Smooth muscle cell (in vitro differentiated cells): ENCODE results near the gene PTPRN2. TPM values are rescaled to one million over a fixed set of nuclear protein-coding genes. Genes with fewer than 3 reads are reported as not detected.
"Not testable (repeated sequence)": the region's sequence is repeated elsewhere in the genome, so short reads cannot be mapped to it uniquely, and the experiment has no call there.

ENCODE experiments used
- DNase-seq: peaks from one replicate; lab custom pipeline; 2025; ENCODE audit not compliant: unreplicated experiment; lab: John Stamatoyannopoulos, UW
- H2AFZ ChIP-seq: fragments of 200-600 bp; sonication (generic); 2 replicates; pipeline ENCODE4 v1.6.0; 2016; ENCODE audit warnings: antibody characterized with exemption, low read depth, mild to moderate bottlenecking
- H3F3A ChIP-seq: fragments of 200-600 bp; sonication (generic); 2 replicates; pipeline ENCODE4 v1.6.0; 2017; ENCODE audit warnings: antibody characterized with exemption, low read depth
- H3K27ac ChIP-seq: fragments of 200-600 bp; sonication (generic); 2 replicates; pipeline ENCODE4 v1.5.1; 2016; ENCODE audit warnings: low read depth, mild to moderate bottlenecking
- H3K27me3 ChIP-seq: fragments of 200-600 bp; sonication (generic); 2 replicates; pipeline ENCODE4 v1.6.1; 2016; ENCODE audit warnings: low read depth, mild to moderate bottlenecking
- H3K36me3 ChIP-seq: fragments of 200-600 bp; sonication (generic); 2 replicates; pipeline ENCODE4 v1.5.1; 2016; ENCODE audit warnings: low read depth
- H3K4me1 ChIP-seq: fragments of 200-600 bp; sonication (generic); 2 replicates; pipeline ENCODE4 v1.5.1; 2016; ENCODE audit warnings: low read depth
- H3K4me2 ChIP-seq: fragments of 200-600 bp; sonication (generic); 2 replicates; pipeline ENCODE4 v1.6.0; 2016; ENCODE audit warnings: mild to moderate bottlenecking
- H3K4me3 ChIP-seq: fragments of 200-600 bp; sonication (generic); 2 replicates; pipeline ENCODE4 v1.5.1; 2016; ENCODE audit warnings: mild to moderate bottlenecking
- H3K79me2 ChIP-seq: fragments of 200-600 bp; sonication (generic); 2 replicates; pipeline ENCODE4 v1.6.0; 2016; ENCODE audit warnings: low read depth, mild to moderate bottlenecking
- H3K9ac ChIP-seq: fragments of 200-600 bp; sonication (generic); 2 replicates; pipeline ENCODE4 v1.6.0; 2016; ENCODE audit warnings: low read depth
- H3K9me3 ChIP-seq: fragments of 200-600 bp; sonication (generic); replicated peaks from 2 replicates; pipeline ENCODE4 v1.5.1; 2016; ENCODE audit warnings: low read depth
- H4K20me1 ChIP-seq: fragments of 200-600 bp; sonication (generic); 2 replicates; pipeline ENCODE4 v1.6.0; 2016; ENCODE audit warnings: low read depth
- CTCF ChIP-seq: fragments of 200-600 bp; sonication (generic); IDR thresholded peaks from 2 replicates; pipeline ENCODE4 v1.5.1; 2017; ENCODE audit warnings: borderline replicate concordance, mild to moderate bottlenecking, antibody characterized with exemption; ENCODE audit not compliant: insufficient read depth, poor library complexity, severe bottlenecking
- WGBS: methylation state at CpG from one replicate; pipeline ENCODE4 v1.1.7; 2016; ENCODE audit warnings: low lambda C conversion rate; 5-methylcytosine and 5-hydroxymethylcytosine counted together
- polyA plus RNA-seq: library from polyadenylated mRNA; unstranded; fragments of >200 nt; fragmentation: Nextera tagmentation; extraction: Ambion mirVana; gene quantifications from 2 replicates; pipeline ENCODE4 v1.2.1, GENCODE V29; 2016
- total RNA-seq: library from RNA; depleted of rRNA; stranded (reverse); fragments of >200 nt; gene quantifications from 2 replicates; pipeline ENCODE4 v1.2.3, GENCODE V29; 2014

The PTPRN2 gene
- total and polyA plus RNA-seq, 2 experiments from 2014 or later = 0.09 to 0.87 TPM

- Histone ChIP-seq H2AFZ (no peak overlapping the region), H3K9ac (no peak overlapping the region), H4K20me1 (no peaks in the 10 kb centered on the region), H3K4me2 (no peak overlapping the region), H3K4me3 (no peak overlapping the region), H3K36me3 (no peaks in the 10 kb centered on the region), H3K4me1 (no peaks in the 10 kb centered on the region), H3K27me3 (no peaks in the 10 kb centered on the region), H3K27ac (no peak overlapping the region), H3F3A (no peaks in the 10 kb centered on the region), H3K9me3 (no peaks in the 10 kb centered on the region), H3K79me2 (no peaks in the 10 kb centered on the region)
- 88% methylated on average over 13 of the region's 14 CpGs for WGBS
- no peak for TF ChIP-seq CTCF
- no peak for DNase-seq
Measured at GRCh38 chr7:158377800-158378623, 209.6 kb downstream of the PTPRN2 start.

DNA sequence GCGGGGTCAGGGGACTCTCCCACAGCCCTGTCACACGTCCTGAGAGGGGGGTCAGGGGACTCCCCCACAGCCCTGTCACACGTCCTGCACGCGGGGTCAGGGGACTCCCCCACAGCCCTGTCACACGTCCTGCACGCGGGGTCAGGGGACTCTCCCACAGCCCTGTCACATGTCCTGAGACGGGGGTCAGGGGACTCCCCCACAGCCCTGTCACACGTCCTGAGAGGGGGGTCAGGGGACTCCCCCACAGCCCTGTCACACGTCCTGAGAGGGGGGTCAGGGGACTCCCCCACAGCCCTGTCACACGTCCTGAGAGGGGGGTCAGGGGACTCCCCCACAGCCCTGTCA lies 210.8 kb downstream of the PTPRN2 start:
- H3K4me1 ChIP-seq, H3K79me2 ChIP-seq, H4K20me1 ChIP-seq, H3K9ac ChIP-seq, H3K36me3 ChIP-seq, DNase-seq, H3K9me3 ChIP-seq, H3F3A ChIP-seq, H3K27me3 ChIP-seq, H3K4me2 ChIP-seq, H2AFZ ChIP-seq, H3K27ac ChIP-seq, H3K4me3 ChIP-seq: not testable (repeated sequence)
- WGBS = no CpG with 5 or more reads among the region's 12 CpGs

- not testable (repeated sequence) for H3K4me2 ChIP-seq, H3K27me3 ChIP-seq, H4K20me1 ChIP-seq, H3K36me3 ChIP-seq, H3K9me3 ChIP-seq, DNase-seq, H3K4me3 ChIP-seq, H3F3A ChIP-seq, H3K27ac ChIP-seq, H3K4me1 ChIP-seq, H2AFZ ChIP-seq, H3K9ac ChIP-seq, H3K79me2 ChIP-seq
- 80% methylated on average over 17 of the region's 23 CpGs for WGBS
Measured at GRCh38 chr7:158376146-158376838, 211.3 kb downstream of the PTPRN2 start.

DNA sequence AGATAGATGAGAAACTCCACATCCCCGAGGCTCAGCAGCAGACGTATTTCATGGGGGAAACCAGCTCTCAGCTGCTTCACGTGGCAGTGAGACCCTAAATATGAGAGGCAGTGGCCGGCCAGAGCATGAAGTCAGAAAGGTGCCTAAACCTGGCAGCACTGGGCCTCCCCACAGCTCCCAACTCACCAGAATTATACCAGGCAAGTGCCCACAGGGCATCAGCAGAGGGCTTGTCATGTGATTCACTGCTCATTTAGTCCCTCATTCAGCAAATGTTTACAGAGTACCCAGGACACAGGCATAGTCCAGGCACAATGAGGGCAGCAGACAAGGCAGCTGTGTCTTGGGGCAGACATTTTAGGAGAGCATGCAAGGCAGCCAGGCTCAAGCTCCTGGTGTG lies 212.6 kb downstream of the PTPRN2 start:
- H3K4me2 ChIP-seq = no peak overlapping the region
- H3K4me3 ChIP-seq = no peak overlapping the region
- no peak for TF ChIP-seq CTCF
- WGBS = 72% methylated on average over 4 of the region's 4 CpGs
- no peaks in the 10 kb centered on the region for H3K36me3 ChIP-seq
- H3K9ac ChIP-seq = no peak overlapping the region
- H3K79me2 ChIP-seq = no peaks in the 10 kb centered on the region
- H3F3A ChIP-seq = no peaks in the 10 kb centered on the region
- H2AFZ ChIP-seq = no peak overlapping the region
- H3K4me1 ChIP-seq = no peaks in the 10 kb centered on the region
- H3K27ac ChIP-seq = no peak overlapping the region
- no peaks in the 10 kb centered on the region for H3K27me3 ChIP-seq
- H3K9me3 ChIP-seq = no peaks in the 10 kb centered on the region
- DNase-seq = no peak
- no peaks in the 10 kb centered on the region for H4K20me1 ChIP-seq
